Measurements from ENCODE around the gene ELAC2.
A peak's percentile ranks its signal among the peaks of the same experiment; 100 is the strongest.
"Not testable (repeated sequence)": the region's sequence is repeated elsewhere in the genome, so short reads cannot be mapped to it uniquely, and the experiment has no call there.

Gene ELAC2

DNA sequence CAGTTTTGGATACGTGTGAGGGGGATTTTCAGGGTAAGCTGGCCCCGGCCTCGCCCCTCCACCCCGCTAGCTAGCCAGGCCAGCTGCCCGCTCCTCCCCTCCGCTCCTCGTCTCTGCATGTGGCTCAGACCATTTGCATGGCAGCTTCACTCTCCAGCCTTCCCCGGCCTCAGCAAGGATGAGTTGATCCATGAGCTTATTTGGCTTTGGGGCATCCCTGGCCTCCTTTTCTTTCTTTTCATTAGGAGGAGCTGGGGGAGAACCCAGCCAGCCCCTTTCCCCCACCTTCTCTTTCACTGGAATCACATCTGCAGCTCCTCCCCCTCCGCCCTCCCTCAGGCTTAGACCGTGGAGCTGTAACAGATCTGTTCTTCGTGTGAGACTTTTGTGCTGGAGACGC lies 30.7 kb downstream of the ELAC2 start:
- DNase-seq = no peak

DNA sequence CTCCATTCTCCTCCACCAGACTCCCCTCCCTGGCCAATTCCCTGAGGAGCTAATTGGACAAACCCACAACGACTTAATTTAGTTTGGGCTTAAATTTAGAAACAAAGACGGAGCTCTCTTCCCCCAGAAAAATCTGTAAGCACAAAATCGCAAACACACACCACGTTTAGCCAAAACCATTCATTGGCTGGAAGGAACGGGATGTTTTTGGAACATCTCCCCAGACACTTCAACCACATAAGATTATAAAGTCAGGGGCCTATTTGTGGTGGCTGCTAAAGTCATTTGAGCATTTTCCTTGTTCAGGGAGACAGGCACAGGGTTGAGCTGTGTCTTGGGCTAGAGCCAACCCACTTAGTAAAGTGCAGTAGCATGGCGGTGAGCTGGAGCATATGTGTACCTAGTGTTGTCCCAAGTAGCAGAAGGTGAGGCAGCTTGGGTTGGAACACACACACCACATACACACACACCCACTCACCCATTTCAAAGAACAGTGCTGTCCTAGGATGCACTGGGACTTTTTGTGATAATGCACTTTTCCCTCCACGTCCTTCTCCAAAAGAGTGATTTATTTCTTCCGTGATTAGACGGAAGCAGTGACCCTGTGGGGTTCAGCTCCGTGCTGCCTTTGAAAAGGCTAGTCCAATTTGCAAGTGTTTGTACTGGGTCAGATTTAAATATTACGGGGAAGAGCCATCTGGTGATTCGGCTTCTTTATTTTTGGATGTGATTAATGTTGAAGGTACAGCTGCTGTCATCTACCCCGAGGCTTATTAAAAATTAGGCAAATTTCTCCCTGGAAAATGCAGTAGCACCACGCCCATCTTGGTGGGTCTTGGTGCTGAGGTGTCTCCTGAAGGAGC lies 32.2 kb downstream of the ELAC2 start:
- no peak for DNase-seq

DNA sequence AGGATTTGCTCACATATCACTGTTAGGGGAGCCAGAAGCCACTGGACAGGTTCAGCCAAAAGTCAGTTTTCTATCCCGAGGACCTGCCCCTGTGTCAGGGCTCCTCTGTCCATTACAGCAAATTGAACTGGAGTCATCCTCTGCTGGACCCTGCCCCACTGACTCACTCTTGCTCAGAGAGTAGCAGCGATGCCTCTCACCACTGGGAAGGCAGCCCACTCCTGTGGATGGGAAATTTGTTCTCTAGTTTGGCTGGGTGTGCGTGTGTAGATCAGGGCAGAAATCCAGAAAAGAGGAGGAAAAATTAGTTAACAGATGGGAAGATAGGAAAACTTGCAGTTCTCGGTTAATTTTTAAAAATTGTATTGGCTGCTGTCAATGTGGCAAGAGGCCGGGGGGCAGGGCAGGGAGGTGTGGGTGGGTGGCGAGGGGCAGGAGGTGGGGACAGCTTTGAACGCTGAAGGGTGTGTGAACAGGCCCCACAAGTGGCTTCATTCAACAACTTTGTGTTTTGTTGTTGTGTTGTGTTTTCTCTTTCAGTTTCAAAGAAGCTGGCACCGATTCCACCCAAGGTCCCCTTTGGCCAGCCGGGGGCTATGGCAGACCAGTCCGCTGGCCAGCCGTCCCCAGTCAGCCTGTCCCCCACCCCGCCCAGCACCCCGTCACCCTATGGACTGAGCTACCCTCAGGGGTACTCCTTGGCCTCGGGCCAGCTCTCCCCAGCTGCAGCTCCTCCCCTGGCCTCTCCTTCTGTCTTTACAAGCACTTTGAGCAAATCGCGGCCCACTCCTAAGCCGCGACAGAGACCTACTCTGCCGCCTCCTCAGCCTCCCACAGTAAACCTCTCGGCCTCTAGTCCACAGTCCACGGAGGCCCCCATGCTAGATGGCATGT lies 33.6 kb downstream of the ELAC2 start:
- DNase-seq = no peak

DNA sequence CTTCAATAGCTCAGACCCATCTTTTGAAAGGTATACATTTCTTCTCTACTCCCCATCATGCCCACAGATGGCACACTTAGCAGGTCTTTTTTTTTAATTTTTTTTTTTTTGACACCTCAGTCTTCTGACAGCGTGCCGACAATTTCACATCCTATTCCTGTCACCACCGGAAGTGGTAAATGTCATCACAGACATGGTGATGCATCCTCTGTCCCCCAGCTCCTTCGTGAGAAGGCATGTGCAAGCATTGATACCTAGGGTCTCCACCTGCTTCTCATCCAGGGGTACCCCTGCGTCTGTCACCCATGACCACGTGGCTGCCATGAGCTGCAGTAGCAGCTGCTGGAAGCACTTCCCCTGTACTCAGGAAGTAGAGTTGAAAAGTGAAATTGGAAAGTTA lies 35.6 kb downstream of the ELAC2 start:
- peak; percentile 42 for DNase-seq

DNA sequence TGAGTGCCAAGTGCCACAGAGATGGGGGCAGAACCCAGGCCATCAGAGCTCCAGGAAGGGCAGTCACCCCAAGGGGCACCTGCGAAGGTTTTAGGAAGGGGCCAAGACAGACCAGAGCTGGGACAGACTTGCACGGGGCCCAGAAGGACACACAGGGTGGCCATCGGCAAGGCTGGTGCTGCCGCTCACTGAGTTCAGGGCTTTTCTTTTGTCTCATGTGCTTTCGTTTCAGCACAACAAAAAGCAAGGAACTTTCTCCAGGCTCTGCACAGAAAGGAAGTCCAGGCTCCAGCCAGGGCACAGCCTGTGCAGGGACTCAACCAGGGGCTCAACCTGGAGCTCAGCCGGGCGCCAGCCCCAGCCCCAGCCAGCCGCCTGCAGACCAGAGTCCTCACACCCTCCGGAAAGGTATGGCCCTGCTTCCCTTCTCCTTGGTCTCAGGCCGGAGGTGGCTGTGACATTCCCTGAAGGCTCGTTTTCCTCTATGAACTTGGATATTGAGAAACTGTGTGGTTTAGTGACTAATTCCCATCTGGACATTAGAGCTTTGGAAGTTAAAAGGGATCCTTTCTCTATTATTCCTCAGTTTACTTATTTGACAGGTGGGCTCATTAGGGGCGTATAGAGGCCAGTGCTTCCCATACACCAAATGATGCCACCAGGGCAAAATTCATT lies 37.9 kb downstream of the ELAC2 start:
- no peak for DNase-seq

DNA sequence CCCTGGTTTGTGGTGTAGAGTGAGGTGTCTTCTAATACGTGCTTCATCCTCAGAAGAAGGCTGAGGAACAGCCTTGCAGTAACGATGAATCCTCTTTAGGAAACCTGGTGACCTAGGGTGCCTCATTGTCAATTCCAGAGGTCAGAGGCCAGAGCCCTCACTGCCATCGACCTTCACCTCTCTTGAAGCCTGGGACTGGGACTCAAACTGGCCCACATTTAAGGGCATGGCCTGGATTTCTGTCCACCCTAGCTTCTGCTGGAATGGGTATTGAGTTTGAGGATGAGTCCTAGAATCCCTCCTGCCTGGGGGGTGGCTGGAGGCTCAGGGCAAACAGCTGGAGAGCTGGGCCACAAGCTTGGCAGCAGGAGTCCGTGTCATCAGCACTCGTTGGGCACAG lies 38.6 kb downstream of the ELAC2 start:
- no peak for DNase-seq

DNA sequence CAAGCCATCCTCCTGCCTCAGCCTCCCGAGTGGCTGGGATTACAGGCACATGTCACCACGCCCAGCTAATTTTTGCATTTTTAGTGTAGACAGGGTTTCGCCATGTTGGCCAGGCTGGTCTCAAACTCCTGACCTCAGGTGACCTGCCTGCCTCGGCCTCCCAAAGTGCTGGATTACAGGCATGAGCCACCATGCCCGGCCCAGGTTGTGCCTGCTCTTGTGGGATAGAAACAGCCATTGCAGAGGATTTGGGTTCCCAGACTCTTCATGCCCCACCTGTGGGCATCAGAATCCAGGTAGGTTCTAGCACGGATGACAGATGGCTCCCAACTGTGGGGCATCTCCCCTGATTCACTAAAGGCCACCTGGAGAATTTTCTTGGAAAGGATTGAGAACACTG lies 39.0 kb downstream of the ELAC2 start:
- DNase-seq = not testable (repeated sequence)

DNA sequence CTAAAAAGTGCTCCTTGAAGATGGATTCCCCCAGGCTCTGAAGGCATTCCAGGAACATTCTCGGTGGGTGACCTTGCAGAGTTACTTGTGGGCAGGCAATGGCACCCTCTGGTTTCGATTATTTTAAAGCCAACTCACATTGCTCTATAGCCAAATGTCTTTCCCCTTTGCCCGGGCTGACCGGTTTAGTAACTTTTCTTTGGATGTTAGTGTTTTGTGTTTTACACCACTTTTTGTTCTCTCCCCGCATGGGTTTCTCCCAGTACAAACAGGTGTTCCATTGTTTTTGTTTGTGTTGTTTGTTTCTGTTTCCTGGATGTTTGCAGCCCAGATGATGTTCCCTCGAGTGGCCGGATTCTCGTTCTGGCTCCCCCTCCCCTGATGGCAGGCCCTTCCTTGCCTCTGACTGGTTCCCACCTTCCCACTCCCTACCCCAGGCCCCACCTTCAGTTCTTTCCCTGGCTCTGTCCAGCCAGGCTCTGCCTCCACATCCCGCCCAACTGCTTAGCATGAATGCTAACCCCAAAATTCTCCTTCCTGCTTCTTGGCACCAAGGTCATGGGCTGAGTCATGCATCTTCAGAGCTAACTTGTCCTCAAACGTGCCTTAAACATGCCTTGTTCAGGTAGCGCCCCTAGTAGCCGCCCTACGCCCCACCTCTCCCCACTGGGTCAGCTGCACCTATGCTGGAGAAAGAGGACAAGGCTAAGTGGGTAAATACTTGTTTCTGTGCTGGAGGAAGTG lies 40.6 kb downstream of the ELAC2 start:
- DNase-seq = no peak

DNA sequence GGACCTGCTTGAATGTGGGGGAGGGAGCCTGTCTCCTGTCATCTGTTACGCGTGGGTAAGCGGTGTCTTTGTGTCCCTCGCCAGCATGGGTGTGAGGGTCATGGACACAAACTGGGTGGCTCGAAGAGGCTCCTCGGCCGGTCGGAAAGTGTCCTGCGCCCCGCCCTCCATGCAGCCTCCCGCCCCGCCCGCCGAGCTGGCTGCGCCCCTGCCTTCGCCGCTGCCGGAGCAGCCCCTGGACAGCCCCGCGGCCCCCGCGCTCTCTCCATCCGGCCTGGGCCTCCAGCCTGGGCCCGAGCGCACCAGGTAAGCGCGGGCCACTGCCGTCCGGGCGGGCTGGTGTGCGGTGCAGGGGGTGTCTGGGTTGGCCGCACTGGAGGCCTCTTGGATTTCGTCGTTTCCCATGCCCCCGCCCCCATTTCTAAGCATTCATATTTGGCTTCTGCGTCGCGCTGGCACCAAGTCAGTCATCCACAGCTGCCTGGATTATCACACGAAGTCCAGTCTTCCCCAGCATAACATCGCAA lies 43.8 kb downstream of the ELAC2 start:
- no peak for DNase-seq

DNA sequence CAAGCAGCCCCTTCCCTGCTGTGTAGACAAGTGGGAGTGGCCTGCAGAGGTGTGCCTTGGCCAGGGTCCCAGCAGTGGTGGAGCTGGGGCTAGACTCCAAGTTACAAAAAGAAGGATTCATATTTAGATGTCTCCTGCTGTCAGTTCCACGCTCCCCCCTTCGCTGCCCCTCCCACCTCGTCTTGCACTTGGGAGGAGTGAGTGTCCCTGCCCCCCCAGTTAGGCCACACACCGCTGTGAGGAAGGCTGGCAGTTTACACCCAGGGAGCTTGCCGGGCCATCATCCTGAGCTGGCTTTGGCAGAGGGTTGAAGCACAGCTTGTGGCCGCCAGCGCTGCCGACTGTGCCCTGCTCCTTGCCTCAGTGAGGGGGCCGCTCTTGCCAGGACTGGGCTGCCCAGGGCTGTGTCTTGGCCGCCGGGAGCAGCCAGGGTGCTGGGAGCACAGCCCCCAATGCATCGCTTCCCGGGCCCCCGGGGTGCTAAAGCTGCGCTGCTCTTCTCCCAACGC lies 44.3 kb downstream of the ELAC2 start:
- no peak for DNase-seq

DNA sequence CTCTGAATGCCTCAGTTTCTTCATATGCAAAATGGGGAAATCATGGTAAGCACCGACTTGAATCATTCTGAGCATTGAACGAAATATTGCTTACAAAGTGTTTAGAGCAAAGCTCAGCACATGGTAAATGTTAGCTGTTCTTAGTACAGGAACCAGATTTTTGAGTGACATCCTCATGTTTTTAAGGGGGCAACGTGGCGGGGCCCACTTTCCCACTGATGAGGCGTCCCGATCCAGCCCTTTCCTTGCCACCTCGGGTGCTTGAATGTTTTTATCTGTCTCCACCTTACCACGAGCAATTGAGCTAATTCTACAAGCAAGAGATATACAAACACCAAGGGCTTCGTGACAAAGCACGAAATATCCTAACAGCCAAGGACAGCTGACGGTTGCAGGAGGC lies 49.9 kb downstream of the ELAC2 start:
- DNase-seq = no peak

DNA sequence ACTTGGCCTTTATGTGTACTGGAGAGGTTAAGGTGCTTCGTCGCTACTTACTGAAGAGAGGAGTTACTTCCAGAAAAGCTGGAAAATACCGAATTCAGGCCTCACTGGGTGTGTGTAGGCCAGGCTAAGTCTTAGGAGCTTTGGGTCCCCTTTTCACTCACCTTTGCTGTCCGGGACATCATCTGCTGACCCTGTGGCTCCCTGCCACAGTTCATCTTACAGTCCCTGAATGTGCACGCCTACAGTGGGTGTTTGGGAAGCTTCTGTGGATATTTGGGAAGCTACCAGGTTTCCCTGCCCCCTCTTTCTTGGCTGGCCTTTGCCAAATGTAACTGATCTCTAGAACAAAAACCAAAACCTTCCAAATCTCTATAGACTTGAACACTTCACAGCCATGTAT lies 51.4 kb downstream of the ELAC2 start:
- no peak for DNase-seq

DNA sequence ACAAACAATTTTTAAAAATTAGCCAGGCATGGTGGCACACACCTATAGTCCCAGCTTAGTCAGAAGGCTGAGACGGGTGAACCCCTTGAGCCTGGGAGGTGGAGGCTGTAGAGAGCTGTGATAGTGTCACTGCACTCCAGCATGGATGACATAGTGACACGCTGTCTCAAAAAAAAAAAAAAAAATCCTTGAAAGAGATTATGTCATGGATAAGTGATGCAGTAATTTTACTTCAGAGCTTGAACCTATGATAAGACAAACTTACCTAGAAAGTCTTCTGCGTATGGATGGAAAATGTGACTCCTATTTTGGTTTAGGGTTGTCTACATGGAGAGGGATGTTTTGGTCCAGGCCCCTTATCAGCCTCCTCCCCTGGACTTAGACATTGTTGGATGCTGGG lies 51.8 kb downstream of the ELAC2 start:
- DNase-seq = no peak

DNA sequence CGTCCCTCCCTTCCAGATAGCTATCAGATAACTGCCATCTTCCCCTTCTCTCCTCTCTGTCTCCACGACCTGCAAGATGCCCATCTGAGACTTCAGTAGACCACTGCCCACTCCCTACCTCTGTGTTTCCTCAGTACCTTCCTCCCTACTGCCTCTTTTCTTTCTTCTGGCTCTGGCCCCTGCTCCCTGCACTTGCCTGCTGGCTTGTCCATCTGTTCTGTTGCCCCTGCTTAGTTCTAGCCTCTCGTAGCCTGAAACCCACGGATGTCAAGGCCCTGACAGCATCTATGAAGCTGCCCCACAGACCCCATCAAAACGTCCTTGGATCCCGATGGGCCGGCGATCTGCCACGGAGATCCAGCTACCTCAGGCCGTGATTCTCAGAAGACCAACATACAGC lies 53.0 kb downstream of the ELAC2 start:
- no peak for DNase-seq

DNA sequence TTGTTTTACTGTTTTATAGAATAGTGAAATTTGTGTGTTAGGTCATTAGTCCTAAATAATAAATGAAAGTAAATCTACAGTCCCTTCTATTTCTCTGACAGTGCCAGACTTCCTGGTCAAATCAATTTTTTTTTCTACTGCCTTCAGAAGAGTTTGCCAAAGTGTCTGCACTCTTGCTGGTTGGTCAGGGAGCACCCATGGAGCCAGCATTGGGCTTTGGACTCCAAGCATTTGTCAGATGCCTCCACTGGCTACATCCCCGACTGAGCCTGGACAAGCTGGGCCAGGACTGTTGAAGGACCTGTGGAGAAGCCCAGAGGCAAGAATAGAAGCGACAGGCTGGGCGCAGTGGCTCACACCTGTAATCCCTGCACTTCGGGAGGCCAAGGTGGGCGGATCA lies 53.7 kb downstream of the ELAC2 start:
- no peak for DNase-seq

DNA sequence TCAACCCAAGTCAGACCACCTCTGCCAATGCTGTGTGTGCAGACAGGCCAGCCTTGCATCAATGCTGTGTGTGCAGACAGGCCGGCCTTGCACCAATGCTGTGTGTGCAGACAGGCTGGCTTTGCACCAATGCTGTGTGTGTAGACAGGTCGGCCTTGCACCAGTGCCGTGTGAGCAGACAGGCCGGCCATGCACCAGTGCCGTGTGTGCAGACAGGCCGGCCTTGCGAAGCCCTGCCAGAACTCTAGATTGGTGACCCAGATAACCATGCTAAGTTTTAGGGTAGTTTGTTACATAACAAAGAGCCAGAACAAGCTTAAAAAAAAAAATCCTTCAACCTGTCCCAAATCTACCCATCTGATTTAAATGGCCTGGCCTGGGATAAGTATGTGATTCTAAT lies 54.3 kb downstream of the ELAC2 start:
- no peak for DNase-seq

DNA sequence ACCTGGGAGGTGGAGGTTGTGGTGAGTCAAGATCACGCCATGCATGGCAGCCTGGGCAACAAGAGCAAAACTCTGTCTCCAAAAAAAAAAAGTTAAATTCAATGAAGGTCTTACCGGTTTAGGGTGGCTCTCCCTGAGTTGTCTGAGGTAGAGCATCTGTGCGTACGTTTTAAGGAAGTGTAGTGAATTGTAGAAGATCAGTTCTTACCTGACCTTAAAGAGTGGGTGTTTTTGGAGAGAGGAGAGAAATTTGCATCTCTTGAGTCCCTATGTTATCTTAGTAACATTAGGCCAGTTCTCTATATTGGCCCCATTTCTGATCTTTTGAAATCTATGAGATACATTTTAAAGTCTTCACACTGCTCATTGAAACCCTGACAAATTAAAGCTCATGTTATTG lies 56.2 kb downstream of the ELAC2 start:
- no peak for DNase-seq

DNA sequence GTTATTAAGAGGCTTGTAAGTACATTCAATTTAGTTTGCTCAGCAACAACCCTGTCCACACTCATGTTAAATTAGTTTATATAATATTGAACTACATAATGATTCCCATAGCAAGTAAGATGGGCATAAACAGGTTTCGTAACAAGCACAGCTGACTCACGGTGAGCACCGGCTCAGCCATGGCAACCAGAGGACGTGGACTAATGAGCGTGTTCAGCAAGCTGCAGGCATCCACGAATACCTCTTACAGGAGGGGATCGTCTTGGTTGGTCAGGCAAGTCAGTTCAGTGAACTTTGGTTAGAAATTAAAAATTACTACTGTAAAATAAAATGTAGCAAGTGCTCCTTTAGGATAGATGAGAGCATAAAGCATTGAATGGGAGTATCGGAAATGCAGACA lies 58.4 kb downstream of the ELAC2 start:
- no peak for DNase-seq

DNA sequence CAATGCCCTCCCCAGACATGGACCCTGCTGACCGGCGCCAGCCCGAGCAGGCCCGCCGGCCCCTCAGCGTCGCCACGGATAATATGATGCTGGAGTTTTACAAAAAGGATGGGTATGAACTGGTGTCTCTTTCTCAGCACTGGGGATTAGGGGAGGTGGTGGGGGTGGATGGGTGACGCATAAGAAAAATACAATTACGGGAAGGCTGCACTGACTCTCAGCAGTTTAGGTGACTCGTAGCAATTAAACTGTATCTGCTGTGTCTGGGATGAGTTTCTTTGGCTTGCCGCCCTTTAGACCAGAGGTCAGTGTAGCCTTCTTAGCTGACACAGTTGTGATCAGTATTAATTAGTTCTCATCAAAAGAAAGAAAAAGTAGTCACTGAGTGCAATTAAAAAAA lies 59.0 kb downstream of the ELAC2 start:
- DNase-seq = no peak

DNA sequence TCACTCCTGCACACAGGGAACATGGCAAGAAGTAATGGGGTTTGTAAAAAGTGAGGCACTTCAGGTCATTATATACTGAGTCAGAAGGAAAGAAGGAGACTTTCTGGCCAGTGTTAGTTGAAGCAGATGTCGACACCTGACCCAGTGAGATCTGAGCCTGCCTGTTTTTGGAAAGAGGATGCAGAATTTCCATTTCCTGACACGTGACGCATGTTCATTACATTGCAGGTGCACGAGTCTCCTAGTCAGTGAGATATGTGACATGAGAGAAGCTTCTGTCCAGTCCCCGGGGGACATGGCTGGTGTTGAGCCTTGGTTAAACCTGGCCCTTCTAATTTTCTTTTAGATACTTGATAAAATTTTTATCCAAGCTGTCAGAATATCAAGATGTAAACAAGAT lies 62.3 kb downstream of the ELAC2 start:
- no peak for DNase-seq

DNA sequence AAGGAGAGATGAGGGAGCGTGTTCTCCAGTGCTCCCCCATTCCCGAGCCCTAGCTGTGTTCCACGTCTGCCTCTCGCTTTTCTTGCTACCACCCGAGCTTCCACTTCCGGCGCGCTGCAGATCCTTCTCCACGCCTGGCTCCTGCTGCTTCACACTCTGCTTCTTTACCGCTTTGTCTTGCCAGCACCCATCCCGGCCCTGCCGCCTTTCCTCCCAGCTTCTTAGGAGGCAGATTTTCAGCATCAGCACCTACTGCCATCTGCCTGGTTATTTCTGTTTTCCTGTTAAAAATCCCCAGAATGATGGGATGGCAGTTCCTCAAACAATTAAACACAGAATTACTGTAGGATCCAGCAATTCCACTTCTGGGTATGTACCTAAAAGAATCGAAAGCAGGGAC lies 64.7 kb downstream of the ELAC2 start:
- no peak for DNase-seq

DNA sequence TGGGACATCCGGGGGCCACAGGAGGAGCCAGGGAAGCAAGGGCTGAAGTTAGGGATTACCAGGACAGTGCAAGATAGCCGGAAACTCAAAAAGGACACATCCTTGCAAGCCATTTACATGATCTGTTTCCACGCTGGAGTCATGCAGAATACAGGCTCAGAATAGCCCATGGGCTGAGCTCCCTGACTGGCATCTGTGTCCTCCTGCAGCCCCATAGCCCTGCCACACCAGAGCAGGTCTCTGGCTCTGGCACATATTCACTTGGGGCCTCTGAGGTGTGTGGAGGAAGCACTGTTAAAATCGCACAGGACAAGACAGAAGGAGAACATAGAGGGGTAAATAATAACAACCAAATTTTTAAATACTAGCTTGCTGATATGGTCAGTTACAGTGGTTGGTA lies 65.8 kb downstream of the ELAC2 start:
- no peak for DNase-seq

Measured in CD4-positive, alpha-beta T cell treated with Interleukin-10 for 1 hour (primary cell).